K562 (cell line): ENCODE measurements around the gene ACTR1B. TPM values are rescaled to one million over a fixed set of nuclear protein-coding genes. Genes with fewer than 3 reads are reported as not detected.

Source experiments
- ATAC-seq: fragments of 200-7000 bp; cut with Tn5 transposase; 3 replicates; pipeline ENCODE4 v1.9.1; 2020; ENCODE audit warnings: moderate library complexity
- BruUV-seq: library from RNA; stranded (reverse); fragments of 400-500 nt; replicated peaks from 2 replicates; lab custom pipeline; 2021; lab: Mats Ljungman, UMichigan
- CTCF ChIA-PET: fragments of 300-600 bp; formaldehyde crosslinking; extraction: SDS; loops from one replicate; lab custom pipeline; 2021; ENCODE audit warnings: low intra/inter-chr PET ratio; lab: Yijun Ruan, JAX
- POLR2A ChIA-PET: fragments of 300-600, 350-650 bp; sonication (Branson Sonifier 250); formaldehyde crosslinking; extraction: SDS; loops from one replicate; lab custom pipeline; 2021; ENCODE audit warnings: antibody characterized with exemption, inconsistent platforms; lab: Yijun Ruan, JAX
- DNase-seq, 4 experiments: peaks; one replicate each; pipeline versions ENCODE4 v3.0.0 to v3.0.0-alpha.2; 2011 to 2018; ENCODE audit warnings: low spot score in 3 of 4, mixed read lengths in 3 of 4; ENCODE audit errors: extremely low read depth in 1 of 4
- FAIRE-seq: peaks from 2 replicates; lab custom pipeline; 2011; peaks lifted over from hg19 to GRCh38; lab: Jason Lieb, UNC
- H2AFZ ChIP-seq: 2 replicates; pipeline ENCODE4 v1.6.0; 2011; ENCODE audit warnings: low read depth, low read length, control low read depth, inconsistent platforms
- H3K27ac ChIP-seq: fragments of 200-600 bp; 3 replicates; pipeline ENCODE4 v1.8.0; 2011; ENCODE audit warnings: low read depth, mild to moderate bottlenecking, control low read depth, inconsistent platforms, low read length, moderate library complexity, mixed read lengths; ENCODE audit errors: extremely low read depth
- H3K27me3 ChIP-seq, 2 experiments: fragments of 300-600 bp in 1 of 2; 2 replicates in 1 of 2; 3 replicates in 1 of 2; pipeline versions ENCODE4 v1.6.0 to v1.8.0; 2011; ENCODE audit warnings: inconsistent platforms in 2 of 2, low read length in 2 of 2, mild to moderate bottlenecking in 1 of 2, mixed read lengths in 1 of 2, moderate library complexity in 1 of 2; ENCODE audit not compliant: control insufficient read depth in 2 of 2, insufficient read depth in 2 of 2
- H3K36me3 ChIP-seq: fragments of 300-600 bp; 3 replicates; pipeline ENCODE4 v1.8.0; 2011; ENCODE audit warnings: mild to moderate bottlenecking, low read length, inconsistent platforms; ENCODE audit not compliant: control insufficient read depth, insufficient read depth
- H3K4me1 ChIP-seq, 2 experiments: fragments of 200-600 bp in 1 of 2; replicated peaks in 1 of 2; 2 replicates in 1 of 2; 3 replicates in 1 of 2; pipeline versions ENCODE4 v1.5.1 to v1.8.0; 2011; ENCODE audit warnings: inconsistent platforms in 2 of 2, low read length in 2 of 2, mild to moderate bottlenecking in 1 of 2, mixed read lengths in 1 of 2, moderate library complexity in 1 of 2; ENCODE audit not compliant: control insufficient read depth in 2 of 2, insufficient read depth in 2 of 2
- H3K4me2 ChIP-seq: 2 replicates; pipeline ENCODE4 v1.6.1; 2011; ENCODE audit warnings: low read length, control low read depth, inconsistent platforms, mixed read lengths; ENCODE audit not compliant: insufficient read depth
- H3K4me3 ChIP-seq: fragments of 200-600 bp; sonication (generic), shearing (Covaris generic); 2 replicates; pipeline ENCODE4 v1.5.1; 2016; ENCODE audit warnings: control low read depth, inconsistent platforms
- H3K79me2 ChIP-seq: fragments of 200-600 bp; 3 replicates; pipeline ENCODE4 v1.8.0; 2011; ENCODE audit warnings: low read length, inconsistent platforms; ENCODE audit not compliant: control insufficient read depth, insufficient read depth
- H3K9ac ChIP-seq, 2 experiments: 2 replicates each; pipeline versions ENCODE4 v1.6.0 to v1.6.1; 2011; ENCODE audit warnings: low read depth in 2 of 2, low read length in 2 of 2, control low read depth in 1 of 2, inconsistent platforms in 1 of 2, mild to moderate bottlenecking in 1 of 2, mixed read lengths in 1 of 2; ENCODE audit not compliant: insufficient read depth in 1 of 2
- H3K9me1 ChIP-seq: one replicate; pipeline ENCODE4 v1.6.0; 2011; ENCODE audit warnings: inconsistent platforms, mild to moderate bottlenecking, low read length, moderate library complexity; ENCODE audit not compliant: control insufficient read depth, insufficient read depth
- H3K9me3 ChIP-seq: replicated peaks from 2 replicates; pipeline ENCODE4 v1.5.1; 2011; ENCODE audit warnings: low read depth, low read length, inconsistent platforms; ENCODE audit not compliant: control insufficient read depth, insufficient read depth
- H4K20me1 ChIP-seq: replicated peaks from 2 replicates; pipeline ENCODE4 v1.6.1; 2011; ENCODE audit warnings: low read length, inconsistent platforms, mixed read lengths; ENCODE audit not compliant: control insufficient read depth, insufficient read depth
- BACH1 ChIP-seq: fragments of 200-800 bp; sonication (Bioruptor generic); IDR thresholded peaks from 2 replicates; pipeline ENCODE4 v1.6.1; 2016; ENCODE audit warnings: missing genetic modification characterization, missing compliant biosample characterization
- CHCHD3 ChIP-seq: fragments of 250-450 bp; sonication (Bioruptor Pico); IDR thresholded peaks from 2 replicates; pipeline ENCODE4 v2.1.2; 2022; ENCODE audit warnings: mild to moderate bottlenecking
- CREBBP ChIP-seq: IDR thresholded peaks from one replicate; pipeline ENCODE4 v1.6.1; 2012; ENCODE audit warnings: low read depth, mild to moderate bottlenecking, control low read depth, inconsistent platforms, low read length
- FOSL1 ChIP-seq: fragments of 200-800 bp; sonication (Bioruptor generic); conservative IDR thresholded peaks from 2 replicates; pipeline ENCODE4 v1.6.1; 2016; ENCODE audit warnings: missing genetic modification characterization, missing compliant biosample characterization
- IRF2 ChIP-seq: sonication (generic); formaldehyde crosslinking; IDR thresholded peaks from 2 replicates; pipeline ENCODE4 v1.8.1; 2022; ENCODE audit warnings: mild to moderate bottlenecking, missing genetic modification reagents
- KLF10 ChIP-seq: fragments of 250-450 bp; sonication (Bioruptor Pico); IDR thresholded peaks from 2 replicates; pipeline ENCODE4 v1.6.1; 2021; ENCODE audit warnings: matching md5 sums
- MTA2 ChIP-seq: fragments of 450-650 bp; IDR thresholded peaks from 2 replicates; pipeline ENCODE4 v1.6.1; 2016; ENCODE audit warnings: low read depth
- TCFL5 ChIP-seq: fragments of 250-450 bp; sonication (Bioruptor Pico); conservative IDR thresholded peaks from 2 replicates; pipeline ENCODE4 v1.6.1; 2021; ENCODE audit warnings: mild to moderate bottlenecking, moderate library complexity, matching md5 sums
- THAP12 ChIP-seq: fragments of 250-450 bp; sonication (Bioruptor Pico); IDR thresholded peaks from 2 replicates; pipeline ENCODE4 v1.9.0; 2021; ENCODE audit warnings: mild to moderate bottlenecking, inconsistent platforms
- ZC3H11A ChIP-seq: IDR thresholded peaks from 2 replicates; pipeline ENCODE4 v1.6.1; 2012; ENCODE audit warnings: low read depth, low read length, improper control_type of control experiment
- ZNF263 ChIP-seq: sonication (generic); formaldehyde crosslinking; IDR thresholded peaks from 2 replicates; pipeline ENCODE4 v1.8.0; 2022; ENCODE audit warnings: mild to moderate bottlenecking, missing genetic modification reagents, borderline replicate concordance
- ZNF3 ChIP-seq: fragments of 250-450 bp; sonication (Bioruptor Pico); IDR thresholded peaks from 2 replicates; pipeline ENCODE4 v1.5.0; 2021; ENCODE audit warnings: mild to moderate bottlenecking, moderate library complexity
- WGBS: fragments of 100-300 bp; shearing (Covaris generic); methylation state at CpG from one replicate; pipeline ENCODE4 v1.1.6; 2016; ENCODE audit warnings: low coverage, mixed read lengths; ENCODE audit not compliant: insufficient coverage; ENCODE audit errors: missing lambda C conversion rate; 5-methylcytosine and 5-hydroxymethylcytosine counted together
- in situ Hi-C: fragments of 300-500 bp; cut with MboI; formaldehyde crosslinking; loops from 4 replicates; pipeline ENCODE4 v1.15.0; 2018; ENCODE audit warnings: inconsistent platforms, mixed read lengths
- intact Hi-C: fragments of 100-400 bp; cut with micrococcal nuclease; formaldehyde crosslinking; loops from 2 replicates; pipeline ENCODE4 v1.14.2; 2022
- polyA plus RNA-seq, 8 experiments: library from polyadenylated mRNA; depleted of rRNA in 4 of 8; stranded (reverse) in 5 of 8; unstranded in 3 of 8; fragments of >200 nt; fragmentation: Nextera tagmentation in 2 of 8; fragmentation: Illumina TruSeq in 1 of 8; extraction: Ambion mirVana in 2 of 8; extraction: Trizol in 1 of 8; gene quantifications; 2 replicates each; pipeline versions ENCODE4 v1.2.1 to v1.2.3, GENCODE V29; 2011 to 2014; ENCODE audit warnings: inconsistent platforms in 1 of 8, missing spikeins in 1 of 8
- total RNA-seq, 7 experiments: library from RNA; depleted of rRNA in 6 of 7; stranded (reverse); fragments of >200 nt in 6 of 7; fragmentation: Illumina TruSeq in 2 of 7; extraction: Trizol in 2 of 7; gene quantifications; 2 replicates each; pipeline versions ENCODE4 v1.2.1 to v1.2.3, GENCODE V29; 2011 to 2021; ENCODE audit warnings: low replicate concordance in 1 of 7

Gene ACTR1B
- total and polyA plus RNA-seq, 9 of the 15 experiments (the other 6 are each of a cell fraction or from before 2014, with no cell fraction given) = 0.49 to 42.3 (median 22.5) TPM

GRCh38 chr2:97703741-97704140, 39.9 kb upstream of the ACTR1B start:
- 2% methylated on average over 3 of the region's 3 CpGs for WGBS
- H3K4me3 ChIP-seq = no peak overlapping the region
- no peak overlapping the region for H3K4me2 ChIP-seq
- POLR2A ChIA-PET = no interaction called here
- FAIRE-seq (no peak), ATAC-seq (no peak), DNase-seq (no peak)
- no peak overlapping the region for H3K27ac ChIP-seq
- no peak overlapping the region for H3K9ac ChIP-seq
- CTCF ChIA-PET = no interaction called here
- no peaks in the 10 kb centered on the region for H3K36me3 ChIP-seq
- H3K4me1 ChIP-seq = peaks cover 2 to 7% of the 10 kb centered on the region in 2 experiments; a peak in 3 of 5 replicates
- no peaks in the 10 kb centered on the region for H4K20me1 ChIP-seq
- in situ Hi-C loops = loop anchor here (5.0 kb wide), 1 partner anchor 106 kb away; no protein-coding TSS in a partner anchor
- BruUV-seq = no TSS peak
- no peaks in the 10 kb centered on the region for H3K27me3 ChIP-seq
- TF ChIP-seq ZC3H11A = no peak
- TF ChIP-seq ZNF263 (CRISPR knock-in tag) = no peak
- TF ChIP-seq, all 486 proteins: peak for 0
- Histone ChIP-seq H2AFZ (no peak overlapping the region), H3K9me3 (no peaks in the 10 kb centered on the region), H3K79me2 (no peaks in the 10 kb centered on the region), H3K9me1 (no peaks in the 10 kb centered on the region)
- intact Hi-C loops = loop anchor here (10.0 kb wide), 1 partner anchor 681 kb away; no protein-coding TSS in a partner anchor

GRCh38 chr2:97702731-97703470, 39.1 kb upstream of the ACTR1B start:
- intact Hi-C loops = loop anchor here (10.0 kb wide), 1 partner anchor 682 kb away; no protein-coding TSS in a partner anchor
- Histone ChIP-seq H3K9me1 (no peaks in the 10 kb centered on the region), H2AFZ (no peak overlapping the region; the same call in 1 of the 2 replicates), H3K4me1 (peaks cover 2 to 6% of the 10 kb centered on the region in 2 experiments; a peak in 3 of 5 replicates), H3K4me3 (no peak overlapping the region), H3K79me2 (no peaks in the 10 kb centered on the region), H3K27me3 (no peaks in the 10 kb centered on the region), H3K9ac (no peak overlapping the region), H3K4me2 (no peak overlapping the region), H4K20me1 (no peaks in the 10 kb centered on the region), H3K36me3 (no peaks in the 10 kb centered on the region), H3K9me3 (no peaks in the 10 kb centered on the region), H3K27ac (no peak overlapping the region)
- in situ Hi-C loops = loop anchor here (5.0 kb wide), 1 partner anchor 106 kb away; no protein-coding TSS in a partner anchor
- DNase-seq (no peak), ATAC-seq (no peak), FAIRE-seq (no peak)
- 35% methylated on average over 17 of the region's 19 CpGs for WGBS
- ChIA-PET POLR2A (no interaction called here), CTCF (no interaction called here)
- no TSS peak for BruUV-seq
- TF ChIP-seq MTA2 = no peak
- no peak for TF ChIP-seq TCFL5
- no peak for TF ChIP-seq CHCHD3 (CRISPR knock-in tag)
- no peak for TF ChIP-seq THAP12 (CRISPR knock-in tag)
- TF ChIP-seq KLF10 (CRISPR knock-in tag) = no peak
- no peak for TF ChIP-seq BACH1 (tag)
- no peak for TF ChIP-seq CREBBP
- TF ChIP-seq ZNF3 (CRISPR knock-in tag) = no peak
- TF ChIP-seq IRF2 (CRISPR knock-in tag) = no peak
- TF ChIP-seq FOSL1 (tag) = no peak
